GM18870 (cell line): ENCODE results near the gene DNAH7.

Experiments
- ATAC-seq: cut with Tn5 transposase; IDR thresholded peaks from one replicate; pipeline ENCODE4 v1.9.1; 2021; ENCODE audit warnings: moderate library complexity; ENCODE audit not compliant: unreplicated experiment

Gene DNAH7

GRCh38 chr2:195818106-195818505 is 250.5 kb downstream of the DNAH7 start:
- no peak for ATAC-seq

GRCh38 chr2:195815083-195815482 is 253.6 kb downstream of the DNAH7 start:
- ATAC-seq, result no peak

GRCh38 chr2:195813421-195813820 is 255.2 kb downstream of the DNAH7 start:
- no peak for ATAC-seq

- ATAC-seq, result no peak
Observed at GRCh38 chr2:195810340-195811098, 258.1 kb downstream of the DNAH7 start.

GRCh38 chr2:195808189-195808588 is 260.4 kb downstream of the DNAH7 start:
- no peak for ATAC-seq

GRCh38 chr2:195805283-195805976 is 263.2 kb downstream of the DNAH7 start:
- no peak for ATAC-seq

- ATAC-seq, result no peak
Observed at GRCh38 chr2:195795879-195796278, 272.8 kb downstream of the DNAH7 start.

- no peak for ATAC-seq
Observed at GRCh38 chr2:195793881-195794280, 274.8 kb downstream of the DNAH7 start.

- ATAC-seq, result no peak
Observed at GRCh38 chr2:195782156-195782555, 286.5 kb downstream of the DNAH7 start.

- no peak for ATAC-seq
Observed at GRCh38 chr2:195779491-195779890, 289.1 kb downstream of the DNAH7 start.

- no peak for ATAC-seq
Observed at GRCh38 chr2:195769975-195770374, 298.7 kb downstream of the DNAH7 start.

GRCh38 chr2:195768431-195768830 is 300.2 kb downstream of the DNAH7 start:
- no peak for ATAC-seq

- ATAC-seq, result no peak
Observed at GRCh38 chr2:195766691-195767090, 301.9 kb downstream of the DNAH7 start.

- ATAC-seq, result no peak
Observed at GRCh38 chr2:195763866-195764265, 304.8 kb downstream of the DNAH7 start.

- ATAC-seq, result no peak
Observed at GRCh38 chr2:195759877-195760276, 308.8 kb downstream of the DNAH7 start.

GRCh38 chr2:195758846-195759245 is 309.8 kb downstream of the DNAH7 start:
- ATAC-seq, result no peak

GRCh38 chr2:195756218-195756942 is 312.3 kb downstream of the DNAH7 start:
- ATAC-seq, result no peak

GRCh38 chr2:195741191-195741590 is 327.4 kb downstream of the DNAH7 start:
- ATAC-seq, result no peak

GRCh38 chr2:195737511-195738325 is 330.9 kb downstream of the DNAH7 start:
- no peak for ATAC-seq

GRCh38 chr2:195735347-195735746 is 333.3 kb downstream of the DNAH7 start:
- ATAC-seq, result no peak

GRCh38 chr2:195734931-195735330 is 333.7 kb downstream of the DNAH7 start:
- ATAC-seq, result no peak
